Heart right ventricle (tissue), 16 donors: ENCODE measurements around the gene ADGRL1. TPM values are rescaled to one million over a fixed set of nuclear protein-coding genes. Genes with fewer than 3 reads are reported as not detected.
A peak's percentile ranks its signal among the peaks of the same experiment; 100 is the strongest.
"Not testable (repeated sequence)": the region's sequence is repeated elsewhere in the genome, so short reads cannot be mapped to it uniquely, and the experiment has no call there.

Source experiments
- ATAC-seq, 8 donors: fragments of 200-7000 bp; cut with Tn5 transposase; one replicate each; pipeline ENCODE4 v1.9.1; 2020; ENCODE audit warnings: mild to moderate bottlenecking in 8 of 8, moderate library complexity in 8 of 8, moderate number of reproducible peaks in 1 of 8
- DNase-seq, 2 donors: peaks; one replicate each; pipeline ENCODE4 v3.0.0-alpha.2; 2020
- H3K27ac ChIP-seq, 10 donors: fragments of 200-600 bp; sonication (generic) in 2 of 10; one replicate each; pipeline versions ENCODE4 v1.5.0 to v1.8.0; 2020 to 2022; ENCODE audit warnings: mild to moderate bottlenecking in 3 of 10
- H3K27me3 ChIP-seq, 7 donors: fragments of 200-600 bp; one replicate each; pipeline ENCODE4 v1.8.0; 2021 to 2022; ENCODE audit warnings: mild to moderate bottlenecking in 2 of 7
- H3K36me3 ChIP-seq, 9 donors: fragments of 200-600 bp; sonication (generic) in 1 of 9; one replicate each; pipeline versions ENCODE4 v1.5.0 to v1.8.0; 2020 to 2022; ENCODE audit warnings: mild to moderate bottlenecking in 2 of 9
- H3K4me1 ChIP-seq, 9 donors: fragments of 200-600 bp; sonication (generic) in 1 of 9; one replicate each; pipeline versions ENCODE4 v1.5.0 to v1.8.0; 2020 to 2022; ENCODE audit warnings: mild to moderate bottlenecking in 4 of 9
- H3K4me3 ChIP-seq, 10 donors: fragments of 200-600 bp; sonication (generic) in 2 of 10; one replicate each; pipeline versions ENCODE4 v1.5.0 to v1.8.0; 2020 to 2022; ENCODE audit warnings: mild to moderate bottlenecking in 7 of 10, moderate library complexity in 2 of 10
- H3K9me3 ChIP-seq, 11 donors: fragments of 200-600 bp in 10 of 11; sonication (generic) in 2 of 11; one replicate each; pipeline versions ENCODE4 v1.5.0 to v1.8.0; 2013 to 2022; ENCODE audit warnings: mild to moderate bottlenecking in 2 of 11, control low read depth in 1 of 11, moderate library complexity in 1 of 11
- WGBS, 2 donors: extraction: QIAGEN DNeasy Blood & Tissue Kit; methylation state at CpG; one replicate each; pipeline ENCODE4 v1.1.7; 2013; ENCODE audit warnings: inconsistent platforms in 1 of 2; 5-methylcytosine and 5-hydroxymethylcytosine counted together
- intact Hi-C, 10 donors: fragments of 100-400 bp; cut with DNase I; formaldehyde crosslinking; loops; one replicate each; pipeline versions ENCODE4 v1.11.1 to v1.14.2; 2022
- polyA plus RNA-seq, 2 donors: library from polyadenylated mRNA; stranded (reverse); fragments of 200-250 nt; gene quantifications; one replicate each; pipeline ENCODE4 v1.2.3, GENCODE V29; 2013
- total RNA-seq, 10 donors: library from RNA; stranded (reverse); fragmentation: NEBNext Ultra II Directional in 3 of 10; extraction: Animal tissue kit (Norgen Biotek cat#: 25700) in 3 of 10; gene quantifications; one replicate each; pipeline versions ENCODE4 v1.2.1 to v1.2.4, GENCODE V29; 2021 to 2023
- TF ChIP-seq, protein P1 (sequence below), 9 donors: fragments of 200-600 bp; sonication (generic) in 2 of 9; IDR thresholded peaks; one replicate each; pipeline versions ENCODE4 v1.5.0 to v1.8.0; 2021 to 2022; ENCODE audit warnings: antibody characterized with exemption in 9 of 9, mild to moderate bottlenecking in 5 of 9, moderate library complexity in 1 of 9
- donor health status: Arrhythmogenic right ventricular cardiomyopathy.
- donor health status: ischemic (EF 13 %, LVEDD 7.1; RV severe dilation, severe dysfunction).
- donor health status: healthy with polysubstance abuse.
- donor health status: DM: no; HTN: yes; CAD: no.
- donor health status: DM: no; HTN: no; CAD: no.
- donor health status: ischemic (EF 25% LVEDD 6.9; RV normal size, moderate dysfunction).
- donor health status: ischemic (EF 25% LVEDD 5.7; RV mildly dilated, moderate dysfunction).
- donor health status: healthy.
- donor health status: DM: yes; HTN: yes; CAD: no.
- donor health status: Ischemic cardiomyopathy.
- donor health status: ischemic (EF 35%, LVEDD 5.7; RV mildly dilated, moderate dysfunction).
- donor health status: nonischemic (EF 11% LVEDD 7.7; RV severe dilation, severe dysfunction).
- donor health status: DM: yes; HTN: yes; CAD: no.
- donor health status: PGD.
- donor health status: ischemic (EF 29% LVEDD 5.4; RV normal size, mild dysfunction).
- donor health status: nonischemic (EF 23%, LVEDD 6.1; RV moderate dilation, normal function).

The ADGRL1 gene
- total and polyA plus RNA-seq, 12 donors: 5.1 to 31.9 (median 12.8) TPM

DNA sequence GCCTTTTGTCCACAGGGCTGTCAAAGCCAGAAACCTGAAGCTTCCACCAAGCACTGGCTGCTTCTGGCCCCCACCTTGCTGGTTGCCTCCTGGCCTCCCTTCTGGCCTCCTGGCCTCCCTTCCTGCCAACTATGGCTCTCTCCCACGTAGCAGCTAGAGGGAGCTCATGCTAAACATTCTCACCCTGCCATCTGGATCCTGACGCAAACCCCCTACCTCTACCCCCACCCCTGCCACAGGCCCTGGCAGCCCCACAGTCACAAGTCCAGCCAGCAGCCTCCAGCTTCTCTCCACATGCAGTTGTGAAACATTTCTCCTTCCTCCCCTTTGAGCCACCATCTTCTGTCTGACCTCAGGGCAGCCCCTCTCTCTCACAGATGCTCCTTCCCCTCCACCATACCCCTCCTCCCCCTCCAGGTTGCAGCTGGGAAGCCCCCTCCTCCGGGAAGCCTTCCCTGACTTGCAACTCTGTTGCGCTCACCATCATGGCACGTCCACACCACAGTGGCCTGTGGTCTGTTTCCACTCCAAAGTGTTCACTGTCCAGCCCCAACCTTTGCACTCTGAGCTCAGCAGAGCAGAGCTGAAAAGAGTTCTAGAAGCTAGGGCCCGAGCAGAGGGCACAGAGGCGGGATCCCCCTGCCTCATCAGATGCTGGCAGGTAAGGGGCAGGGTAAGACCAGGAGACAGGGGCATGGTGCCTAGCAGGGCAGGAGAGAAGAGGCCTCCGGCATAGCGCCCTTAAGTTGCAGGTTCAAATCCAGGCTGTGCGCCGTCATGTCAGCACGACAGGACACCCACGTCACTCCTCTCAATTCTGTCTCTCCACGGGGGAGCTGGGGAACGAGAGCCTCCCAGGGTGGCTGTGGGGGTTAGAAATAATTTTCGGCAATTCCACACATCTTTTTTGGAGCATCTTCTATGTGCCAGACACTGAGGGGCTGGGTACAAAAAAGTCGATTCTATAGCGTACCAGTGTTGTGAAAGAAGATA, 7.3 kb downstream of the ADGRL1 start:
- Histone ChIP-seq H3K9me3 (no peaks in the 10 kb centered on the region), H3K27me3 (no peaks in the 10 kb centered on the region), H3K4me1 (peaks cover 0 to 14% (median 0%) of the 10 kb centered on the region in 9 donors), H3K36me3 (no peaks in the 10 kb centered on the region), H3K27ac (no peak overlapping the region), H3K4me3 (no peak overlapping the region)
- DNase-seq (no peak), ATAC-seq (no peak)
- TF ChIP-seq, protein P1, sequence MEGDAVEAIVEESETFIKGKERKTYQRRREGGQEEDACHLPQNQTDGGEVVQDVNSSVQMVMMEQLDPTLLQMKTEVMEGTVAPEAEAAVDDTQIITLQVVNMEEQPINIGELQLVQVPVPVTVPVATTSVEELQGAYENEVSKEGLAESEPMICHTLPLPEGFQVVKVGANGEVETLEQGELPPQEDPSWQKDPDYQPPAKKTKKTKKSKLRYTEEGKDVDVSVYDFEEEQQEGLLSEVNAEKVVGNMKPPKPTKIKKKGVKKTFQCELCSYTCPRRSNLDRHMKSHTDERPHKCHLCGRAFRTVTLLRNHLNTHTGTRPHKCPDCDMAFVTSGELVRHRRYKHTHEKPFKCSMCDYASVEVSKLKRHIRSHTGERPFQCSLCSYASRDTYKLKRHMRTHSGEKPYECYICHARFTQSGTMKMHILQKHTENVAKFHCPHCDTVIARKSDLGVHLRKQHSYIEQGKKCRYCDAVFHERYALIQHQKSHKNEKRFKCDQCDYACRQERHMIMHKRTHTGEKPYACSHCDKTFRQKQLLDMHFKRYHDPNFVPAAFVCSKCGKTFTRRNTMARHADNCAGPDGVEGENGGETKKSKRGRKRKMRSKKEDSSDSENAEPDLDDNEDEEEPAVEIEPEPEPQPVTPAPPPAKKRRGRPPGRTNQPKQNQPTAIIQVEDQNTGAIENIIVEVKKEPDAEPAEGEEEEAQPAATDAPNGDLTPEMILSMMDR (IDR thresholded peaks at IDR 0.05): no peak
- intact Hi-C loops: loop anchor here in 3 of 10 donors (5.0 kb wide), 1 partner anchor 149 kb away; no protein-coding TSS in a partner anchor
- 87 to 88% methylated on average over 18 of the region's 18 CpGs for WGBS, 2 donors

DNA sequence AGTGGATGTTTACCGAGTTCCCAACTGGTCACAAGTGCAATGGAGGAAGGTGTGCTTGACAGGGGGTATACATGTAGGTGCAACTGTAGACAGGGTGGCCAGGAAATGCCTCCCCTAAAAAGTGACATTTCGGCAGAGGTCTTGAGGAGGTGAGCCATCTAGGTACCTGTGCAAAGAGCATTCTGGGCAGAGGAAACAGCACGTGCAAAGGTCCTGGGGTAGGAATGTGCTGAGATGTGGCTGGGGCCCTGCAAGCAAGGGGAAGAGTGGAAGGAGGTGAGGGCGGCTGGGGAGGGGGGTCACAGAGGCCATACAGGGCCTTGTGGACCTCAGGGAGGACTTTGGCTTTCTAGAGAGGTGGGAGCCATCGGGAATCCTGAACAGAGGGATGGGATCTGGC, 8.1 kb downstream of the ADGRL1 start:
- 92 to 93% methylated on average over 5 of the region's 5 CpGs for WGBS, 2 donors
- intact Hi-C loops: loop anchor here in 5 of 10 donors (2.0 to 5.0 kb wide), 3 partner anchors 49 to 151 kb away; no protein-coding TSS in a partner anchor
- peaks cover 0 to 10% (median 0%) of the 10 kb centered on the region in 9 donors for H3K4me1 ChIP-seq

DNA sequence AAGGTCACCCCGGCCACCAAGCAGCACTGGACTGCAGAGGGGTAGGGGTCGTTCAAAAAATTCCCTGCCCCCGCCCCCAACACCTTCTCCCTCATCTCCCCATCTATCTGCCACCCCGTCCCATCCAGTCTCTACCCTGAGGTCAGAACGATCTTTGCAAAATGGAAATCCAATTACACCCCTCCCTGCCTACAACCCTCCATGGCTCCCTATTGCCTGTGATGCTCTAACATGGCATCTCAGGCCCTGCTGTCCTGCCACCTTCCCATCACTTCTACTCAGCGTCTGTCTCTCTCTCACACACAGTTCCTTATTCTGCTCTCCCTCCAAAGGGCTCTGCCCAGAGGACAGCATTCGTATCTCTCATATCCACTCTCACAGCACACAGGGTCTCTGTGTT, 8.7 kb downstream of the ADGRL1 start:
- H3K4me1 ChIP-seq, ATAC-seq, H3K4me3 ChIP-seq, H3K27ac ChIP-seq, DNase-seq, H3K36me3 ChIP-seq, H3K9me3 ChIP-seq, H3K27me3 ChIP-seq: not testable (repeated sequence)
- WGBS, 2 donors: 96 to 99% methylated on average over 6 to 7 of the region's 7 CpGs
- intact Hi-C loops: loop anchor here in 5 of 10 donors (2.0 to 5.0 kb wide), 3 partner anchors 48 to 152 kb away; no protein-coding TSS in a partner anchor

More for the DNA sequence above, 8.1 kb downstream of the ADGRL1 start:
- no peak for DNase-seq
- no peaks in the 10 kb centered on the region for H3K36me3 ChIP-seq
- H3K4me3 ChIP-seq: no peak overlapping the region
- no peak for ATAC-seq
- TF ChIP-seq, protein P1 (IDR thresholded peaks at IDR 0.05): no peak
- no peaks in the 10 kb centered on the region for H3K27me3 ChIP-seq
- H3K27ac ChIP-seq: no peak overlapping the region
- H3K9me3 ChIP-seq: no peaks in the 10 kb centered on the region

DNA sequence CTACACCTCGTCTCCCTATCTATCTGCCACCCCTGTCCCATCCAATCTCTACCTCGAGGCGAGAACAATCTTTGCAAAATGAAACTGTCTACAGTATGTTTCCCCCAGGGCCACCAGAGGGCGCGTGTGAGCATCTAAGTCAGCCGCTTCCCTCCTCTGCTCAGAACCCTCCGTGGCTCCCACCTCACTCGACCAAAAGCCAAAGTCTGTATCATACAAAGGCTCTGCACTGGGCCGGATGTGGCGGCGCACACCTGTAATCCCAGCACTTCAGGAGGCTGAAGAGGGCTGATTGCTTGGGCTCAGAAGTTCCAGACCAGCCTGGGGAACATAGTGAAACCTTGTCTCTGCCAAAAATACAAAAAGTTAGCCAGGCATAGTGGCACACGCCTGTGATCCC, 9.9 kb downstream of the ADGRL1 start:
- not testable (repeated sequence) for H3K4me3 ChIP-seq, H3K9me3 ChIP-seq, H3K27ac ChIP-seq, H3K27me3 ChIP-seq, H3K36me3 ChIP-seq, H3K4me1 ChIP-seq
- intact Hi-C loops: loop anchor here in 5 of 10 donors (1.0 to 5.0 kb wide), 4 partner anchors 47 to 153 kb away; no protein-coding TSS in a partner anchor
- TF ChIP-seq, protein P1 (IDR thresholded peaks at IDR 0.05): peak; percentile 39 to 71 (median 57)
- ATAC-seq (peak in 7 of 8 donors; percentile 8 to 78 (median 65)), DNase-seq (peak; percentile 68 to 78)
- 36 to 39% methylated on average over 12 of the region's 12 CpGs for WGBS, 2 donors

DNA sequence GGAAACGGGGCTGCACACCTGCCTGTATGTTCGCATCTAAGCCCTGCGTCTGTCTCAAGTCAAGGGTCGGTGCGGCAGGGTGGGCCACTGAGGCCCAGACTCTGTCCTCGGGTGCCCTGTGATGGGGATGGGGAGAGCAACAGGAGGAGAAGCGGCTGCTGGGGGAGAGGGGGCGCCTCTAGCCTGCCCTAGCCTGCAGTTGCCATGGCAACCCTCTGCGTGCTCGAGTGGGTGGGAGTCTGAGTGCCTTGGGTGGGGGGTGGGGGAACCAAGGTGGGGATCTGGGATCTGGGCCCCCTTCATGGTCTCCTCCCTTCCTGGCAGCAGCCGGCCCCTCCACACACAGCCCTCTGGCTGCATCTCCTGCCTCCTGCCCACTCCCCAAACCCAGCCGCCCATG, 10.8 kb downstream of the ADGRL1 start:
- WGBS, 2 donors: 87 to 94% methylated on average over 12 of the region's 12 CpGs
- H3K27me3 ChIP-seq, DNase-seq, H3K9me3 ChIP-seq, H3K36me3 ChIP-seq, H3K4me1 ChIP-seq, H3K27ac ChIP-seq, H3K4me3 ChIP-seq, ATAC-seq: not testable (repeated sequence)
- intact Hi-C loops: loop anchor here in 3 of 10 donors (5.0 kb wide), 1 partner anchor 152 kb away; no protein-coding TSS in a partner anchor
